Heart left ventricle (tissue), 16 donors: ENCODE data around the gene LRRC37B. TPM values are rescaled to one million over a fixed set of nuclear protein-coding genes. Genes with fewer than 3 reads are reported as not detected.

Experiments used
- ATAC-seq, 4 donors: fragments of 200-7000 bp; cut with Tn5 transposase; one replicate each; pipeline ENCODE4 v1.9.1; 2020 to 2022; ENCODE audit warnings: moderate library complexity in 4 of 4, mild to moderate bottlenecking in 3 of 4, moderate number of reproducible peaks in 1 of 4
- DNase-seq, 5 donors: peaks; one replicate each; pipeline ENCODE4 v3.0.0-alpha.2; 2020
- H3K27ac ChIP-seq, 12 donors: fragments of 200-600 bp; sonication (generic) in 4 of 12; one replicate each; pipeline versions ENCODE4 v1.5.0 to v1.8.0; 2016 to 2022; ENCODE audit warnings: mild to moderate bottlenecking in 2 of 12
- H3K27me3 ChIP-seq, 9 donors: fragments of 200-600 bp; sonication (generic) in 2 of 9; one replicate each; pipeline versions ENCODE4 v1.5.1 to v1.8.0; 2016 to 2022; ENCODE audit warnings: mild to moderate bottlenecking in 3 of 9
- H3K36me3 ChIP-seq, 9 donors: fragments of 200-600 bp; sonication (generic) in 2 of 9; one replicate each; pipeline versions ENCODE4 v1.5.0 to v1.8.0; 2018 to 2022; ENCODE audit warnings: mild to moderate bottlenecking in 2 of 9
- H3K4me1 ChIP-seq, 12 donors: fragments of 200-600 bp; sonication (generic) in 4 of 12; one replicate each; pipeline versions ENCODE4 v1.5.0 to v1.8.0; 2016 to 2022; ENCODE audit warnings: mild to moderate bottlenecking in 3 of 12
- H3K4me3 ChIP-seq, 12 donors: fragments of 200-600 bp; sonication (generic) in 4 of 12; one replicate each; pipeline versions ENCODE4 v1.5.0 to v1.8.0; 2017 to 2022; ENCODE audit warnings: mild to moderate bottlenecking in 9 of 12, moderate library complexity in 4 of 12
- H3K9me3 ChIP-seq, 12 donors: fragments of 200-600 bp; sonication (generic) in 4 of 12; one replicate each; pipeline versions ENCODE4 v1.5.0 to v1.8.0; 2016 to 2022; ENCODE audit warnings: mild to moderate bottlenecking in 1 of 12
- CTCF ChIP-seq, 12 donors: fragments of 200-600 bp; sonication (generic) in 4 of 12; IDR thresholded peaks; one replicate each; pipeline versions ENCODE4 v1.5.0 to v1.8.0; 2018 to 2022; ENCODE audit warnings: antibody characterized with exemption in 12 of 12, mild to moderate bottlenecking in 5 of 12
- POLR2A ChIP-seq, 2 donors: fragments of 450-650 bp; IDR thresholded peaks; one replicate each; pipeline ENCODE4 v1.6.1; 2017; ENCODE audit warnings: antibody characterized with exemption in 2 of 2, mild to moderate bottlenecking in 2 of 2, moderate library complexity in 2 of 2
- WGBS, 4 donors: extraction: QIAGEN DNeasy Blood & Tissue Kit in 2 of 4; methylation state at CpG; one replicate each; pipeline versions ENCODE4 v1.1.5 to v1.1.7; 2013 to 2018; 5-methylcytosine and 5-hydroxymethylcytosine counted together
- intact Hi-C, 10 donors: fragments of 100-400 bp; cut with DNase I; formaldehyde crosslinking; loops; one replicate each; pipeline versions ENCODE4 v1.11.1 to v1.14.2; 2022
- polyA plus RNA-seq, 2 donors: library from polyadenylated mRNA; stranded (reverse); fragments of 200-250 nt; gene quantifications; one replicate each; pipeline ENCODE4 v1.2.3, GENCODE V29; 2013
- total RNA-seq, 9 donors: library from RNA; depleted of rRNA in 2 of 9; stranded (reverse); fragments of >200 nt in 2 of 9; fragmentation: NEBNext Ultra II Directional in 3 of 9; extraction: Animal tissue kit (Norgen Biotek cat#: 25700) in 3 of 9; gene quantifications; one replicate each; pipeline versions ENCODE4 v1.1.0 to v1.2.4, GENCODE V29; 2016 to 2023
- donor health status: ischemic (EF 13 %, LVEDD 7.1; RV severe dilation, severe dysfunction).
- donor health status: healthy with polysubstance abuse.
- donor health status: DM: no; HTN: yes; CAD: no.
- donor health status: DM: no; HTN: no; CAD: no.
- donor health status: ischemic (EF 25% LVEDD 6.9; RV normal size, moderate dysfunction).
- donor health status: ischemic (EF 25% LVEDD 5.7; RV mildly dilated, moderate dysfunction).
- donor health status: healthy.
- donor health status: DM: yes; HTN: yes; CAD: no.
- donor health status: ischemic (EF 35%, LVEDD 5.7; RV mildly dilated, moderate dysfunction).
- donor health status: nonischemic (EF 11% LVEDD 7.7; RV severe dilation, severe dysfunction).
- donor health status: DM: yes; HTN: yes; CAD: no.
- donor health status: PGD.
- donor health status: ischemic (EF 29% LVEDD 5.4; RV normal size, mild dysfunction).
- donor health status: nonischemic (EF 23%, LVEDD 6.1; RV moderate dilation, normal function).

The LRRC37B gene
- total and polyA plus RNA-seq, 11 donors, result 2.3 to 10.6 (median 3.2) TPM

DNA sequence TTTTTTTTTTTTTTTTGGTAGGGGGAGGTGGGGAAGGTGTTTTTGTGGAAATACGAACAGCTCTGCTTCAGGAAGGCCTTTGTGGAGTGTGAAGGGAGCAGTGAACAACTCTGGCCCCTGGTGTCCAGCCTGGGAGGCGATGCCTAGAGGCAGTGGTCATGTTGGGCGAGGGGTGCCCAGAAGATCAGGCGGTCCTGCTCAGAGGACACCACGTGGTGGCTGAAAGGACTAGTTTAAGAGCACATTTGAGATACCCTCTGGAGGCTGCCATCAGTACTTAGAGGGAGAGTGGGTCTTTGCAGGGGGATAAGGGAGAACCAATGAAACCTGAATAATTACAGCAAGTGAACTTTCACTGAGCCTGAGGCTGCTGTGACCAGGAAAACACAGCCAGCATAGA, 95.0 kb downstream of the LRRC37B start:
- H3K27me3 ChIP-seq, result peaks cover 0 to 4% (median 0%) of the 10 kb centered on the region in 9 donors
- ATAC-seq (no peak), DNase-seq (no peak)
- 92 to 94% (median 93%) methylated on average over 5 of the region's 5 CpGs for whole genome bisulfite sequencing, 4 donors
- no peak overlapping the region for H3K27ac ChIP-seq
- intact Hi-C loops, result no loop called here
- H3K4me1 ChIP-seq, result peaks cover 0 to 23% (median 5%) of the 10 kb centered on the region in 12 donors
- TF ChIP-seq POLR2A (IDR thresholded peaks at IDR 0.05) (no peak), CTCF (IDR thresholded peaks at IDR 0.05) (no peak)
- H3K36me3 ChIP-seq, result no peaks in the 10 kb centered on the region
- H3K4me3 ChIP-seq, result no peak overlapping the region
- H3K9me3 ChIP-seq, result no peaks in the 10 kb centered on the region

- H3K4me1 ChIP-seq, result peaks cover 0 to 28% (median 5%) of the 10 kb centered on the region in 12 donors
- no peaks in the 10 kb centered on the region for H3K9me3 ChIP-seq
- TF ChIP-seq POLR2A (IDR thresholded peaks at IDR 0.05) (no peak), CTCF (IDR thresholded peaks at IDR 0.05) (no peak)
- no peak overlapping the region for H3K4me3 ChIP-seq
- ATAC-seq (peak in 1 of 4 donors; percentile 8), DNase-seq (no peak)
- H3K27ac ChIP-seq, result peak overlapping the region in 5 of 12 donors; percentile 16 to 46 (median 30)
- no peaks in the 10 kb centered on the region for H3K36me3 ChIP-seq
- 65 to 83% (median 79%) methylated on average over 5 of the region's 5 CpGs for WGBS, 4 donors
- intact Hi-C loops, result no loop called here
- H3K27me3 ChIP-seq, result no peaks in the 10 kb centered on the region
Observed at GRCh38 chr17:32102646-32103186, 95.5 kb downstream of the LRRC37B start.

Other genes with a start within 250 kb of the LRRC37B start
- 100 to 1,000 TPM in 1 of 9 donors, 10 to 100 TPM in 8; 39.9 to 104 (median 51.6) TPM for gene COPRS, start 148.1 kb upstream of the LRRC37B start, total RNA-seq
- 10 to 100 TPM; 70.2 to 82.5 TPM for gene COPRS, start 148.1 kb upstream of the LRRC37B start, polyA plus RNA-seq
- 10 to 100 TPM; 10.8 to 38.1 (median 25.3) TPM for gene UTP6, start 105.7 kb upstream of the LRRC37B start, total RNA-seq
- gene UTP6, start 105.7 kb upstream of the LRRC37B start, polyA plus RNA-seq, result 10 to 100 TPM; 24.2 to 29.6 TPM
- 10 to 100 TPM in 8 of 9 donors, 1 to 10 TPM in 1; 8.8 to 18.9 (median 13.4) TPM for gene SUZ12, start 70.4 kb upstream of the LRRC37B start, total RNA-seq
- gene SUZ12, start 70.4 kb upstream of the LRRC37B start, polyA plus RNA-seq, result 10 to 100 TPM in 1 of 2 donors, 1 to 10 TPM in 1; 5.7 to 10.3 TPM
- 10 to 100 TPM; 41.5 to 76.8 (median 54.4) TPM for gene RHOT1, start 135.1 kb downstream of the LRRC37B start, total RNA-seq
- 10 to 100 TPM; 43.5 to 53.5 TPM for gene RHOT1, start 135.1 kb downstream of the LRRC37B start, polyA plus RNA-seq